GM23338 (cell line): ENCODE data around the gene SAMD4A. TPM values are rescaled to one million over a fixed set of nuclear protein-coding genes. Genes with fewer than 3 reads are reported as not detected.

Experiments
- ATAC-seq: fragments of 200-7000 bp; cut with Tn5 transposase; 3 replicates; pipeline ENCODE4 v1.9.1; 2020
- DNase-seq: peaks from one replicate; pipeline ENCODE4 v3.0.0-alpha.2; 2015; ENCODE audit warnings: low spot score
- H2AFZ ChIP-seq: fragments of 200-600 bp; sonication (generic); 2 replicates; pipeline ENCODE4 v1.8.0; 2016; ENCODE audit warnings: antibody characterized with exemption, mild to moderate bottlenecking, moderate library complexity
- H3F3A ChIP-seq: fragments of 200-600 bp; sonication (generic); replicated peaks from 2 replicates; pipeline ENCODE4 v1.8.0; 2017; ENCODE audit warnings: antibody characterized with exemption, mixed run types, low read depth
- H3K27ac ChIP-seq: fragments of 200-600 bp; sonication (generic); 2 replicates; pipeline ENCODE4 v1.6.1; 2016; ENCODE audit warnings: low read depth
- H3K27me3 ChIP-seq: fragments of 200-600 bp; sonication (generic); 2 replicates; pipeline ENCODE4 v1.8.0; 2016; ENCODE audit warnings: mild to moderate bottlenecking, mixed run types, moderate library complexity; ENCODE audit not compliant: insufficient read depth
- H3K36me3 ChIP-seq: fragments of 200-600 bp; sonication (generic); 2 replicates; pipeline ENCODE4 v1.8.0; 2016; ENCODE audit warnings: mild to moderate bottlenecking; ENCODE audit not compliant: insufficient read depth
- H3K4me1 ChIP-seq: fragments of 200-600 bp; sonication (generic); 2 replicates; pipeline ENCODE4 v1.8.0; 2016; ENCODE audit warnings: mild to moderate bottlenecking, moderate library complexity; ENCODE audit not compliant: insufficient read depth
- H3K4me2 ChIP-seq: fragments of 200-600 bp; sonication (generic); 2 replicates; pipeline ENCODE4 v1.7.1; 2017; ENCODE audit warnings: mixed run types
- H3K4me3 ChIP-seq: fragments of 200-600 bp; sonication (generic); 2 replicates; pipeline ENCODE4 v1.6.1; 2016; ENCODE audit warnings: mixed run types
- H3K79me2 ChIP-seq: fragments of 200-600 bp; sonication (generic); replicated peaks from 2 replicates; pipeline ENCODE4 v1.8.0; 2017; ENCODE audit warnings: mild to moderate bottlenecking; ENCODE audit not compliant: insufficient read depth
- H3K9me2 ChIP-seq: fragments of 200-600 bp; sonication (generic); 2 replicates; pipeline ENCODE4 v1.8.0; 2017; ENCODE audit not compliant: insufficient read depth
- H4K20me1 ChIP-seq: fragments of 200-600 bp; sonication (generic); replicated peaks from 2 replicates; pipeline ENCODE4 v1.8.0; 2017; ENCODE audit warnings: mild to moderate bottlenecking; ENCODE audit not compliant: insufficient read depth
- H3K27ac Mint-ChIP-seq: 2 replicates; pipeline ENCODE4 v1.8.0; 2020; ENCODE audit warnings: inconsistent platforms, mild to moderate bottlenecking, moderate library complexity, mixed read lengths
- H3K27me3 Mint-ChIP-seq: 3 replicates; pipeline ENCODE4 v1.8.0; 2022; ENCODE audit warnings: low read depth, mild to moderate bottlenecking, moderate library complexity, mixed read lengths, inconsistent platforms; ENCODE audit not compliant: insufficient read depth, poor library complexity
- H3K36me3 Mint-ChIP-seq: 3 replicates; pipeline ENCODE4 v1.8.0; 2021; ENCODE audit warnings: low read depth, mild to moderate bottlenecking, inconsistent platforms, moderate library complexity, mixed read lengths
- H3K4me1 Mint-ChIP-seq: 3 replicates; pipeline ENCODE4 v1.8.0; 2020; ENCODE audit warnings: mild to moderate bottlenecking, inconsistent platforms, mixed read lengths
- H3K4me3 Mint-ChIP-seq: 3 replicates; pipeline ENCODE4 v1.8.0; 2021; ENCODE audit warnings: moderate library complexity, mild to moderate bottlenecking, inconsistent platforms, mixed read lengths
- H3K9me3 Mint-ChIP-seq: 3 replicates; pipeline ENCODE4 v1.8.0; 2020; ENCODE audit warnings: moderate library complexity, mild to moderate bottlenecking, inconsistent platforms, mixed read lengths
- CREB1 ChIP-seq: fragments of 250-450 bp; sonication (Bioruptor Pico); IDR thresholded peaks from 2 replicates; pipeline ENCODE4 v1.5.0; 2020; ENCODE audit warnings: low read depth, mild to moderate bottlenecking, moderate library complexity
- CTCF ChIP-seq, 2 experiments: fragments of 200-600 bp in 1 of 2; sonication (generic) in 1 of 2; conservative IDR thresholded peaks; 2 replicates each; pipeline versions ENCODE4 v1.5.1 to v1.6.1; 2016 to 2017; ENCODE audit warnings: antibody characterized with exemption in 2 of 2, low read depth in 2 of 2, mild to moderate bottlenecking in 2 of 2, moderate library complexity in 1 of 2
- EZH2 ChIP-seq: fragments of 200-600 bp; sonication (generic); IDR thresholded peaks from one replicate; pipeline ENCODE4 v1.8.0; 2017; ENCODE audit warnings: antibody characterized with exemption, mild to moderate bottlenecking, low read depth; ENCODE audit not compliant: unreplicated experiment
- EZH2phosphoT487 ChIP-seq: fragments of 200-600 bp; sonication (generic); IDR thresholded peaks from one replicate; pipeline ENCODE4 v1.8.1; 2018; ENCODE audit warnings: antibody characterized with exemption; ENCODE audit not compliant: unreplicated experiment
- JUNB ChIP-seq: IDR thresholded peaks from one replicate; pipeline ENCODE4 v1.6.1; 2016; ENCODE audit warnings: antibody characterized with exemption; ENCODE audit not compliant: unreplicated experiment
- NANOG ChIP-seq: IDR thresholded peaks from 2 replicates; pipeline ENCODE4 v1.6.1; 2016; ENCODE audit warnings: antibody characterized with exemption, borderline replicate concordance
- POLR2AphosphoS5 ChIP-seq: IDR thresholded peaks from 2 replicates; pipeline ENCODE4 v1.6.1; 2016; ENCODE audit warnings: antibody characterized with exemption, low read depth
- STAT1 ChIP-seq: IDR thresholded peaks from one replicate; pipeline ENCODE4 v1.6.1; 2016; ENCODE audit warnings: antibody characterized with exemption; ENCODE audit not compliant: unreplicated experiment
- ZNF114 ChIP-seq: fragments of 250-450 bp; sonication (Bioruptor Pico); IDR thresholded peaks from 2 replicates; pipeline ENCODE4 v1.5.0; 2020; ENCODE audit warnings: mild to moderate bottlenecking, moderate library complexity
- ZNF331 ChIP-seq: fragments of 250-450 bp; sonication (Bioruptor Pico); IDR thresholded peaks from 2 replicates; pipeline ENCODE4 v1.5.0; 2020; ENCODE audit warnings: low read depth, mild to moderate bottlenecking, moderate library complexity
- polyA plus RNA-seq: library from polyadenylated mRNA; unstranded; fragments of >200 nt; fragmentation: Nextera tagmentation; extraction: Ambion mirVana; gene quantifications from 2 replicates; pipeline ENCODE4 v1.2.1, GENCODE V29; 2016
- total RNA-seq: library from RNA; depleted of rRNA; stranded (reverse); fragments of >200 nt; shearing (Covaris generic); gene quantifications from 2 replicates; pipeline ENCODE4 v1.2.3, GENCODE V29; 2014
- TF ChIP-seq, protein P1 (sequence below): IDR thresholded peaks from one replicate; pipeline ENCODE4 v1.6.1; 2018; ENCODE audit warnings: antibody characterized with exemption; ENCODE audit not compliant: unreplicated experiment
- TF ChIP-seq, protein P2 (sequence below): fragments of 250-450 bp; sonication (Bioruptor Pico); IDR thresholded peaks from 2 replicates; pipeline ENCODE4 v1.5.0; 2020; ENCODE audit warnings: mild to moderate bottlenecking, moderate library complexity
- TF ChIP-seq, protein P3 (sequence below): IDR thresholded peaks from 2 replicates; pipeline ENCODE4 v1.6.1; 2016; ENCODE audit warnings: antibody characterized with exemption

The SAMD4A gene
- total and polyA plus RNA-seq, 2 experiments from 2014 or later: 1.6 to 6.9 TPM

DNA sequence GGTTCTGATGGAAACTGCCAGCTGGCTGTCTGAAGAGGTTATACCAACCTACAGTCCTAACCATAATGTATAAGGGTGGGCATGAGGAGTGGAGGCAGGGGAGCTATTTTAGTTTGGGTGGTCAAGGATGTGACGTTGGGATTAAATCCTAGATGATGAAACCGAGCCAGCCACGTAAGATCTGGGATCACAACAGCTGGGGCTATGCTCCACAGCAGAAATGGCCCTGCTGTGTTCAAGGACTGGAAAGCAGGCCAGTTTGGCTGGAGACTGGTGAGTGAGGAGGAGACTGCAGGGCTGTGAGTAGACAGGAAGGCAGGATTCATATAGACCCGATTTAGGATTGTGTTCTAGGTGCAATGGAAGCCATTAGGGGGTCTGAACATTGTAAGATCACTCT is 66.1 kb downstream of the SAMD4A start:
- Mint-ChIP-seq H3K4me3 (no peak overlapping the region), H3K27ac (no peak overlapping the region), H3K4me1 (peaks cover 8% of the 10 kb centered on the region), H3K36me3 (no peaks in the 10 kb centered on the region), H3K27me3 (peaks cover 3% of the 10 kb centered on the region), H3K9me3 (peaks cover 3% of the 10 kb centered on the region; the same call in 2 of the 3 replicates)
- Histone ChIP-seq H3F3A (no peaks in the 10 kb centered on the region), H3K27me3 (no peaks in the 10 kb centered on the region), H3K27ac (no peak overlapping the region), H2AFZ (no peak overlapping the region), H3K36me3 (no peaks in the 10 kb centered on the region), H3K79me2 (no peaks in the 10 kb centered on the region), H4K20me1 (no peaks in the 10 kb centered on the region), H3K9me2 (no peaks in the 10 kb centered on the region), H3K4me1 (peaks cover 3% of the 10 kb centered on the region; the same call in 1 of the 2 replicates), H3K4me3 (no peak overlapping the region), H3K4me2 (no peak overlapping the region)
- no peak for TF ChIP-seq STAT1
- no peak for TF ChIP-seq ZNF331
- TF ChIP-seq, protein P1, sequence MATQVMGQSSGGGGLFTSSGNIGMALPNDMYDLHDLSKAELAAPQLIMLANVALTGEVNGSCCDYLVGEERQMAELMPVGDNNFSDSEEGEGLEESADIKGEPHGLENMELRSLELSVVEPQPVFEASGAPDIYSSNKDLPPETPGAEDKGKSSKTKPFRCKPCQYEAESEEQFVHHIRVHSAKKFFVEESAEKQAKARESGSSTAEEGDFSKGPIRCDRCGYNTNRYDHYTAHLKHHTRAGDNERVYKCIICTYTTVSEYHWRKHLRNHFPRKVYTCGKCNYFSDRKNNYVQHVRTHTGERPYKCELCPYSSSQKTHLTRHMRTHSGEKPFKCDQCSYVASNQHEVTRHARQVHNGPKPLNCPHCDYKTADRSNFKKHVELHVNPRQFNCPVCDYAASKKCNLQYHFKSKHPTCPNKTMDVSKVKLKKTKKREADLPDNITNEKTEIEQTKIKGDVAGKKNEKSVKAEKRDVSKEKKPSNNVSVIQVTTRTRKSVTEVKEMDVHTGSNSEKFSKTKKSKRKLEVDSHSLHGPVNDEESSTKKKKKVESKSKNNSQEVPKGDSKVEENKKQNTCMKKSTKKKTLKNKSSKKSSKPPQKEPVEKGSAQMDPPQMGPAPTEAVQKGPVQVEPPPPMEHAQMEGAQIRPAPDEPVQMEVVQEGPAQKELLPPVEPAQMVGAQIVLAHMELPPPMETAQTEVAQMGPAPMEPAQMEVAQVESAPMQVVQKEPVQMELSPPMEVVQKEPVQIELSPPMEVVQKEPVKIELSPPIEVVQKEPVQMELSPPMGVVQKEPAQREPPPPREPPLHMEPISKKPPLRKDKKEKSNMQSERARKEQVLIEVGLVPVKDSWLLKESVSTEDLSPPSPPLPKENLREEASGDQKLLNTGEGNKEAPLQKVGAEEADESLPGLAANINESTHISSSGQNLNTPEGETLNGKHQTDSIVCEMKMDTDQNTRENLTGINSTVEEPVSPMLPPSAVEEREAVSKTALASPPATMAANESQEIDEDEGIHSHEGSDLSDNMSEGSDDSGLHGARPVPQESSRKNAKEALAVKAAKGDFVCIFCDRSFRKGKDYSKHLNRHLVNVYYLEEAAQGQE: no peak
- TF ChIP-seq POLR2AphosphoS5: no peak
- TF ChIP-seq CREB1 (CRISPR knock-in tag): no peak
- TF ChIP-seq, protein P2, sequence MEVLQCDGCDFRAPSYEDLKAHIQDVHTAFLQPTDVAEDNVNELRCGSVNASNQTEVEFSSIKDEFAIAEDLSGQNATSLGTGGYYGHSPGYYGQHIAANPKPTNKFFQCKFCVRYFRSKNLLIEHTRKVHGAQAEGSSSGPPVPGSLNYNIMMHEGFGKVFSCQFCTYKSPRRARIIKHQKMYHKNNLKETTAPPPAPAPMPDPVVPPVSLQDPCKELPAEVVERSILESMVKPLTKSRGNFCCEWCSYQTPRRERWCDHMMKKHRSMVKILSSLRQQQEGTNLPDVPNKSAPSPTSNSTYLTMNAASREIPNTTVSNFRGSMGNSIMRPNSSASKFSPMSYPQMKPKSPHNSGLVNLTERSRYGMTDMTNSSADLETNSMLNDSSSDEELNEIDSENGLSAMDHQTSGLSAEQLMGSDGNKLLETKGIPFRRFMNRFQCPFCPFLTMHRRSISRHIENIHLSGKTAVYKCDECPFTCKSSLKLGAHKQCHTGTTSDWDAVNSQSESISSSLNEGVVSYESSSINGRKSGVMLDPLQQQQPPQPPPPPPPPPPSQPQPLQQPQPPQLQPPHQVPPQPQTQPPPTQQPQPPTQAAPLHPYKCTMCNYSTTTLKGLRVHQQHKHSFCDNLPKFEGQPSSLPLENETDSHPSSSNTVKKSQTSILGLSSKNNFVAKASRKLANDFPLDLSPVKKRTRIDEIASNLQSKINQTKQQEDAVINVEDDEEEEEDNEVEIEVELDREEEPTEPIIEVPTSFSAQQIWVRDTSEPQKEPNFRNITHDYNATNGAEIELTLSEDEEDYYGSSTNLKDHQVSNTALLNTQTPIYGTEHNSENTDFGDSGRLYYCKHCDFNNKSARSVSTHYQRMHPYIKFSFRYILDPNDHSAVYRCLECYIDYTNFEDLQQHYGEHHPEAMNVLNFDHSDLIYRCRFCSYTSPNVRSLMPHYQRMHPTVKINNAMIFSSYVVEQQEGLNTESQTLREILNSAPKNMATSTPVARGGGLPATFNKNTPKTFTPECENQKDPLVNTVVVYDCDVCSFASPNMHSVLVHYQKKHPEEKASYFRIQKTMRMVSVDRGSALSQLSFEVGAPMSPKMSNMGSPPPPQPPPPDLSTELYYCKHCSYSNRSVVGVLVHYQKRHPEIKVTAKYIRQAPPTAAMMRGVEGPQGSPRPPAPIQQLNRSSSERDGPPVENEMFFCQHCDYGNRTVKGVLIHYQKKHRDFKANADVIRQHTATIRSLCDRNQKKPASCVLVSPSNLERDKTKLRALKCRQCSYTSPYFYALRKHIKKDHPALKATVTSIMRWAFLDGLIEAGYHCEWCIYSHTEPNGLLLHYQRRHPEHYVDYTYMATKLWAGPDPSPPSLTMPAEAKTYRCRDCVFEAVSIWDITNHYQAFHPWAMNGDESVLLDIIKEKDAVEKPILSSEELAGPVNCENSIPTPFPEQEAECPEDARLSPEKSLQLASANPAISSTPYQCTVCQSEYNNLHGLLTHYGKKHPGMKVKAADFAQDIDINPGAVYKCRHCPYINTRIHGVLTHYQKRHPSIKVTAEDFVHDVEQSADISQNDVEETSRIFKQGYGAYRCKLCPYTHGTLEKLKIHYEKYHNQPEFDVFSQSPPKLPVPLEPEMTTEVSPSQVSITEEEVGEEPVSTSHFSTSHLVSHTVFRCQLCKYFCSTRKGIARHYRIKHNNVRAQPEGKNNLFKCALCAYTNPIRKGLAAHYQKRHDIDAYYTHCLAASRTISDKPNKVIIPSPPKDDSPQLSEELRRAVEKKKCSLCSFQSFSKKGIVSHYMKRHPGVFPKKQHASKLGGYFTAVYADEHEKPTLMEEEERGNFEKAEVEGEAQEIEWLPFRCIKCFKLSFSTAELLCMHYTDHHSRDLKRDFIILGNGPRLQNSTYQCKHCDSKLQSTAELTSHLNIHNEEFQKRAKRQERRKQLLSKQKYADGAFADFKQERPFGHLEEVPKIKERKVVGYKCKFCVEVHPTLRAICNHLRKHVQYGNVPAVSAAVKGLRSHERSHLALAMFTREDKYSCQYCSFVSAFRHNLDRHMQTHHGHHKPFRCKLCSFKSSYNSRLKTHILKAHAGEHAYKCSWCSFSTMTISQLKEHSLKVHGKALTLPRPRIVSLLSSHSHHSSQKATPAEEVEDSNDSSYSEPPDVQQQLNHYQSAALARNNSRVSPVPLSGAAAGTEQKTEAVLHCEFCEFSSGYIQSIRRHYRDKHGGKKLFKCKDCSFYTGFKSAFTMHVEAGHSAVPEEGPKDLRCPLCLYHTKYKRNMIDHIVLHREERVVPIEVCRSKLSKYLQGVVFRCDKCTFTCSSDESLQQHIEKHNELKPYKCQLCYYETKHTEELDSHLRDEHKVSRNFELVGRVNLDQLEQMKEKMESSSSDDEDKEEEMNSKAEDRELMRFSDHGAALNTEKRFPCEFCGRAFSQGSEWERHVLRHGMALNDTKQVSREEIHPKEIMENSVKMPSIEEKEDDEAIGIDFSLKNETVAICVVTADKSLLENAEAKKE: no peak
- TF ChIP-seq, protein P3, sequence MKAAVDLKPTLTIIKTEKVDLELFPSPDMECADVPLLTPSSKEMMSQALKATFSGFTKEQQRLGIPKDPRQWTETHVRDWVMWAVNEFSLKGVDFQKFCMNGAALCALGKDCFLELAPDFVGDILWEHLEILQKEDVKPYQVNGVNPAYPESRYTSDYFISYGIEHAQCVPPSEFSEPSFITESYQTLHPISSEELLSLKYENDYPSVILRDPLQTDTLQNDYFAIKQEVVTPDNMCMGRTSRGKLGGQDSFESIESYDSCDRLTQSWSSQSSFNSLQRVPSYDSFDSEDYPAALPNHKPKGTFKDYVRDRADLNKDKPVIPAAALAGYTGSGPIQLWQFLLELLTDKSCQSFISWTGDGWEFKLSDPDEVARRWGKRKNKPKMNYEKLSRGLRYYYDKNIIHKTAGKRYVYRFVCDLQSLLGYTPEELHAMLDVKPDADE: no peak
- no peak for TF ChIP-seq JUNB
- no peak for TF ChIP-seq EZH2phosphoT487
- no peak for TF ChIP-seq CTCF (conservative IDR thresholded peaks at IDR 0.05; ENCODE audit: low read depth in 2 of 2)
- no peak for TF ChIP-seq ZNF114
- no peak for TF ChIP-seq NANOG
- TF ChIP-seq EZH2: no peak
- DNase-seq (no peak), ATAC-seq (no peak)
